Esophagus squamous epithelium (tissue), 5 donors: ENCODE data around the gene FAM90A1. TPM values are rescaled to one million over a fixed set of nuclear protein-coding genes. Genes with fewer than 3 reads are reported as not detected.
"Not testable (repeated sequence)": the region's sequence is repeated elsewhere in the genome, so short reads cannot be mapped to it uniquely, and the experiment has no call there.

Source experiments
- DNase-seq: peaks from one replicate; lab custom pipeline; 2025; lab: John Stamatoyannopoulos, UW
- H3K27ac ChIP-seq, 4 donors: fragments of 200-600 bp; sonication (generic); one replicate each; pipeline ENCODE4 v1.5.1; 2016 to 2019; ENCODE audit warnings: mild to moderate bottlenecking in 1 of 4
- H3K27me3 ChIP-seq, 4 donors: fragments of 200-600 bp; sonication (generic); 1 replicate in 3 of 4; 2 replicates in 1 of 4; pipeline versions ENCODE4 v1.5.1 to v1.6.0; 2017 to 2021; ENCODE audit warnings: antibody characterized with exemption in 1 of 4
- H3K36me3 ChIP-seq, 3 donors: fragments of 200-600 bp; sonication (generic); one replicate each; pipeline ENCODE4 v1.5.1; 2016 to 2019
- H3K4me1 ChIP-seq, 3 donors: fragments of 200-600 bp; sonication (generic); one replicate each; pipeline ENCODE4 v1.5.1; 2017 to 2019
- H3K4me3 ChIP-seq, 4 donors: fragments of 200-600 bp; sonication (generic); 1 replicate in 3 of 4; 2 replicates in 1 of 4; pipeline ENCODE4 v1.5.1; 2016 to 2019; ENCODE audit warnings: mild to moderate bottlenecking in 2 of 4, moderate library complexity in 1 of 4
- H3K9me3 ChIP-seq, 3 donors: fragments of 200-600 bp; sonication (generic); one replicate each; pipeline ENCODE4 v1.5.1; 2016 to 2019
- POLR2A ChIP-seq, 4 donors: fragments of 450-650 bp; IDR thresholded peaks; one replicate each; pipeline ENCODE4 v1.6.1; 2017; ENCODE audit warnings: antibody characterized with exemption in 4 of 4, mild to moderate bottlenecking in 4 of 4, moderate library complexity in 3 of 4
- WGBS, 2 donors: methylation state at CpG; one replicate each; pipeline ENCODE4 v1.1.5; 2018; 5-methylcytosine and 5-hydroxymethylcytosine counted together
- intact Hi-C: fragments of 100-400 bp; cut with DNase I; formaldehyde crosslinking; loops from one replicate; pipeline ENCODE4 v1.15.0; 2022
- total RNA-seq, 4 donors: library from RNA; depleted of rRNA; stranded (reverse); fragments of >200 nt; gene quantifications; one replicate each; pipeline ENCODE4 v1.1.0, GENCODE V29; 2016
- TF ChIP-seq, protein P1 (sequence below), 6 experiments: fragments of 450-650 bp in 4 of 6; fragments of 200-600 bp in 2 of 6; sonication (generic) in 2 of 6; IDR thresholded peaks; one replicate each; pipeline ENCODE4 v1.5.1; 2016 to 2019; ENCODE audit warnings: antibody characterized with exemption in 6 of 6, mild to moderate bottlenecking in 4 of 6, moderate library complexity in 4 of 6
- donor health status: DM: yes; HTN: yes; CAD: no.

FAM90A1 gene
- total RNA-seq, 4 donors from 2014 or later = 0.18 to 0.64 TPM; not detected in 2

DNA sequence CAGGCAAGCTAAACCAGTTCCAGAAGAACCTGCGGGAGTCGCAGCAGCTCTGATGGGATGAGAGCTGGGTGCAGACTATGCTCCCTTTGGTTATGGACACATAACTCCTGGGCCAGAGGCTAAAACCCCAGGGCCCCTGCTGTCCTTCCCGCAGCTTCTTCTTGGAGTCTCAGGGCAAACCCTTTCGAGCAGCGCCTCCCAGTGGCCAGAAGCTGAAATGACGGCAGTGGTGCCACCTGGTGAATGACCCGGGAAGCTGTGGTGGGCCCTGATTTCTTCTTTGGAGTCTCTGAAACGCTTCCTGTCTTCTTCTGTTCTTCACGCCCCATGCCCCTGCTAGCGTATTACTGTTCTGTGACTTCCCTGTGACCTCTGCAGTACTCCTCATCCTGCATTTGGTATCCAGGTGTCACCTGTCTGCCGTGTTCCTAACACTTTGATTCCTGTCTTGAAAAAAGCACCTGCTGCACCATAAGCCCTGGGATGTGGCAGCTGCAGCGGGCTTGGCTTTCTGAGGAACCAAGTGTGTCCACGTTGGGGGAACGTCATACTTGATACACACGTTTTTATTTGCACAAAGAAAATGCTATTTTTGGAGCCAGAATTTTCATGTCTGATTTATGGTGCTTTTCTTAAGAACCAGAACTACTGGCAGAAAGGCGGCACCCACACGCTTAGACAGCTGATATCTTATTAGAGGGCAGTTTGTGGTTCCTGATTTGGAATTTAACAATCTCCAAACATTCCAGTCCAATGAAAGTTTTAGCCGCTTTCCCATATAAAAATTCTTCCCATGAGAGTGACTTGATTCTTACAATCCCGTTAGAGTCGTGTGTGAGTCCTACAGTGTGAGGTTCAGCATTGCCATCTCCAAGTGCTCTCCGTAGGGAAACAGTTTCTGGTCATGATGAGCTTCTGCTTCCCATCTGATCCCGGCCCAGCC is 4.5 kb upstream of the FAM90A1 start:
- H3K36me3 ChIP-seq, H3K4me3 ChIP-seq, DNase-seq, H3K27ac ChIP-seq, H3K27me3 ChIP-seq, intact Hi-C loops, H3K4me1 ChIP-seq, H3K9me3 ChIP-seq: not testable (repeated sequence)
- WGBS, 2 donors = 48 to 52% methylated on average over 17 to 18 of the region's 22 CpGs
- TF ChIP-seq, protein P1, sequence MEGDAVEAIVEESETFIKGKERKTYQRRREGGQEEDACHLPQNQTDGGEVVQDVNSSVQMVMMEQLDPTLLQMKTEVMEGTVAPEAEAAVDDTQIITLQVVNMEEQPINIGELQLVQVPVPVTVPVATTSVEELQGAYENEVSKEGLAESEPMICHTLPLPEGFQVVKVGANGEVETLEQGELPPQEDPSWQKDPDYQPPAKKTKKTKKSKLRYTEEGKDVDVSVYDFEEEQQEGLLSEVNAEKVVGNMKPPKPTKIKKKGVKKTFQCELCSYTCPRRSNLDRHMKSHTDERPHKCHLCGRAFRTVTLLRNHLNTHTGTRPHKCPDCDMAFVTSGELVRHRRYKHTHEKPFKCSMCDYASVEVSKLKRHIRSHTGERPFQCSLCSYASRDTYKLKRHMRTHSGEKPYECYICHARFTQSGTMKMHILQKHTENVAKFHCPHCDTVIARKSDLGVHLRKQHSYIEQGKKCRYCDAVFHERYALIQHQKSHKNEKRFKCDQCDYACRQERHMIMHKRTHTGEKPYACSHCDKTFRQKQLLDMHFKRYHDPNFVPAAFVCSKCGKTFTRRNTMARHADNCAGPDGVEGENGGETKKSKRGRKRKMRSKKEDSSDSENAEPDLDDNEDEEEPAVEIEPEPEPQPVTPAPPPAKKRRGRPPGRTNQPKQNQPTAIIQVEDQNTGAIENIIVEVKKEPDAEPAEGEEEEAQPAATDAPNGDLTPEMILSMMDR (IDR thresholded peaks at IDR 0.05) = peak; percentile 58 to 79 (median 69)

- DNase-seq, H3K4me1 ChIP-seq, H3K4me3 ChIP-seq, intact Hi-C loops, H3K36me3 ChIP-seq, H3K9me3 ChIP-seq, H3K27ac ChIP-seq, H3K27me3 ChIP-seq: not testable (repeated sequence)
- 36 to 53% methylated on average over 2 to 4 of the region's 5 CpGs for WGBS, 2 donors
Observed at GRCh38 chr12:8231049-8231448, 3.6 kb upstream of the FAM90A1 start.

DNA sequence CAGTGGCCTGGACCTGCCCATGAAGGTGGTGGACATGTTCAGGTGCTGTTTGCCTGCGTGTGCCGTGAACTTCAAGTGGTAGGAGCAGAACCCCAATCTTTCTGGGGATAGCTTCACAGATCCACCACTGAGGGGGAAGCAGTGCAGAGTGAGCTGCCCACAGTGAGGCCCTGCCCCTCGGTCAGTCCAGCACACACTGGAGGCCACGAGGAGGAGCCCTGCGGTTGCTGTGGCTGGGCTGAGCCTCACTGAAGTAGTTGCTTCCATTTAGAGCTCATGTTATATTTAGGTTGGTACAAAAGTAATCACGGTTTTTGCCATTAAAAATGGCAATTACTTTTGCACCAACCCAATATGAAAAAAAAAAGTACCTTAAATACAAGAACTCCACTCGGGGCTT is 2.1 kb upstream of the FAM90A1 start:
- H3K36me3 ChIP-seq = not testable (repeated sequence)

DNA sequence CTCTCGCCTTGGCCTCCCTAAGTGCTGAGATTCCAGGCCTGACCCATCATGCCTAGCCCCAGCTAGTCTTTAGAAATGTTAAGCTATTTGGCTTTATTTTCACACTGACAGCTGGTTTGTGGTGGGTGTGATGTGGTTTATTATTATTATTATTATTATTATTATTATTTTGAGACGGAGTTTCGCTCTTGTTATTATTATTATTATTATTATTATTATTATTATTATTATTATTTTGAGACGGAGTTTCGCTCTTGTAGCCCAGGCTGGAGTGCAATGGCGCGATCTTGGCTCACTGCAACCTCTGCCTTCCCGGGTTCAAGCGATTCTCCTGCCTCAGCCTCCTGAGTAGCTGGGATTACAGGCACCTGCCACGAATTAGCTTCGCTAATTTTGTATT is 1.2 kb upstream of the FAM90A1 start:
- H3K9me3 ChIP-seq, intact Hi-C loops, H3K4me1 ChIP-seq, H3K36me3 ChIP-seq, DNase-seq, H3K27ac ChIP-seq, H3K27me3 ChIP-seq, H3K4me3 ChIP-seq: not testable (repeated sequence)
- 85 to 94% methylated on average over 11 of the region's 11 CpGs for WGBS, 2 donors

More for the DNA sequence above, 2.1 kb upstream of the FAM90A1 start:
- H3K27me3 ChIP-seq, H3K27ac ChIP-seq, H3K4me3 ChIP-seq, intact Hi-C loops, H3K4me1 ChIP-seq, H3K9me3 ChIP-seq, DNase-seq: not testable (repeated sequence)
- 57 to 68% methylated on average over 4 to 7 of the region's 7 CpGs for WGBS, 2 donors

DNA sequence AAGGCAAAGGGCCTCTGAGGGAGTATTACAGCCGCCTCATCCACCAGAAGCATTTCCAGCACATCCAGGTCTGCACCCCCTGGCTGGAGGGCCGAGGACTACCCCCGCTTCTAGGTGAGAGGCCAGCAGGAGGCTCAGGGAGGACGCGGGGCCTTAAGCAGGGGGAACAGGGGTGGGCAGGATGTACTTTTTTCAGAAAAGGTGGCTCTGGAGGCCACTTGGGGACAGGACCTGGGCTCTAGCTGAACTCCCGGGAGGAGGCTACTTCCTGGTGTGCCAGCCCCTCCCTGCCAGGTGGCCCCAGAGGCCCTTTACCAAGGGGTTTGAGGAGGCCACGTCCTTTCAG is 287 bp upstream of the FAM90A1 start:
- H3K36me3 ChIP-seq, H3K27me3 ChIP-seq, DNase-seq, intact Hi-C loops, H3K4me1 ChIP-seq, H3K9me3 ChIP-seq: not testable (repeated sequence)
- H3K4me3 ChIP-seq = peak overlapping the region; percentile 27 to 50 (median 40)
- H3K27ac ChIP-seq = peak overlapping the region in 2 of 4 donors; percentile 5 to 41
- WGBS, 2 donors = 6 to 60% methylated on average over 1 to 2 of the region's 7 CpGs

GRCh38 chr12:8226355-8226754 is 1.1 kb downstream of the FAM90A1 start:
- H3K4me1 ChIP-seq = no peaks in the 10 kb centered on the region
- TF ChIP-seq, protein P1 (IDR thresholded peaks at IDR 0.05) = no peak
- no peak for TF ChIP-seq POLR2A (IDR thresholded peaks at IDR 0.05)
- no peaks in the 10 kb centered on the region for H3K36me3 ChIP-seq
- WGBS, 2 donors = 83 to 92% methylated on average over 8 of the region's 8 CpGs
- H3K27ac ChIP-seq = no peak overlapping the region
- no peak overlapping the region for H3K4me3 ChIP-seq
- no peaks in the 10 kb centered on the region for H3K9me3 ChIP-seq
- H3K27me3 ChIP-seq = no peaks in the 10 kb centered on the region
- intact Hi-C loops = no loop called here
- no peak for DNase-seq

- intact Hi-C loops, H3K27ac ChIP-seq, H3K4me3 ChIP-seq, H3K27me3 ChIP-seq, H3K36me3 ChIP-seq, H3K9me3 ChIP-seq, DNase-seq, H3K4me1 ChIP-seq: not testable (repeated sequence)
- 95 to 97% methylated on average over 8 to 10 of the region's 11 CpGs for WGBS, 2 donors
Observed at GRCh38 chr12:8224782-8225181, 2.6 kb downstream of the FAM90A1 start.

GRCh38 chr12:8223646-8224045 is 3.8 kb downstream of the FAM90A1 start:
- intact Hi-C loops, H3K36me3 ChIP-seq, DNase-seq, H3K27ac ChIP-seq, H3K27me3 ChIP-seq, H3K9me3 ChIP-seq, H3K4me1 ChIP-seq, H3K4me3 ChIP-seq: not testable (repeated sequence)
- 81 to 93% methylated on average over 5 to 13 of the region's 13 CpGs for WGBS, 2 donors

DNA sequence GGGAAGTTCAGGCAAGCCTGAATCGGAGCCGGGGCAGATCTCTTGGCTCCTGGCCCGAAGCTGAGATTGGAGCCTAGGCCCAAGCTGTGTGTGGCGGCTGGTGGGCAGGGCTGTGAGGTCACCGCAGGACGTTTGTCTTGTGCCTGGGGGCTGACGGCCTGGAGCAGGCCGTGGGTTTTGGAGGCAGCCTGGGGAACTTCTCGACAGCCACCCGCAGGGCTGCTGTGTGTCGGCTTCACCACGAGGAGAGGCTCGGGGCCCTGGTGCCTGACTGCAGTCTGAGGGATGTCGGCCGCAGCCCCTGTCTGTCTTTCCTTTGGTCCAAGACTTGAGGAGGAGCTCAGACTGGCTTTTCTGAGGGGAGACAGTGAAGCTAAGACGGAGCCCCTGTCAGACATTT is 5.1 kb downstream of the FAM90A1 start:
- intact Hi-C loops, DNase-seq, H3K4me1 ChIP-seq, H3K4me3 ChIP-seq, H3K36me3 ChIP-seq, H3K27me3 ChIP-seq, H3K9me3 ChIP-seq, H3K27ac ChIP-seq: not testable (repeated sequence)
- 80% methylated on average over 13 of the region's 16 CpGs; no CpG with 5 or more reads in 1 of the 2 donors for WGBS, 2 donors

DNA sequence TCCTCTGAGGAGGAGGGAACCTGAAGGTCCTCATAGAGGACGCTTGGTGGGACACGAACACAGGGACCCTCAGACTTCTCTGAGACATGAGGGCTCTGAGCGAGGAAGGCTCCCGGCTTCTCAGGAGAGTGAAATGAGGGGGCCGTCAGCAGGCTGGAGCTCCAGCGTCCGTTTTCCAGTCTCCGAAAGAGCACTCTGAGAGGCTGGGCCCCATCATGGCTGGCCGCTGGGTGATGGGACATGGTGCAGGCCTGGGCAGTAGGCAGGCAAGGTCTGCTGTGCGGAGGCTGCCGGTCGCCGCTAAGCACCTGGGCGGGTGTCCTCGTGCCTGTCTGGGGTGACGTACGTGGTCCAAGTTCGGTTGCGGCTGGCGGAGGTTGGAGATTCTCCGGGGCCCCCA is 5.6 kb downstream of the FAM90A1 start:
- H3K9me3 ChIP-seq, DNase-seq, H3K4me1 ChIP-seq, H3K27ac ChIP-seq, H3K27me3 ChIP-seq, H3K4me3 ChIP-seq, intact Hi-C loops, H3K36me3 ChIP-seq: not testable (repeated sequence)
- WGBS, 2 donors = 78 to 92% methylated on average over 8 to 13 of the region's 21 CpGs

DNA sequence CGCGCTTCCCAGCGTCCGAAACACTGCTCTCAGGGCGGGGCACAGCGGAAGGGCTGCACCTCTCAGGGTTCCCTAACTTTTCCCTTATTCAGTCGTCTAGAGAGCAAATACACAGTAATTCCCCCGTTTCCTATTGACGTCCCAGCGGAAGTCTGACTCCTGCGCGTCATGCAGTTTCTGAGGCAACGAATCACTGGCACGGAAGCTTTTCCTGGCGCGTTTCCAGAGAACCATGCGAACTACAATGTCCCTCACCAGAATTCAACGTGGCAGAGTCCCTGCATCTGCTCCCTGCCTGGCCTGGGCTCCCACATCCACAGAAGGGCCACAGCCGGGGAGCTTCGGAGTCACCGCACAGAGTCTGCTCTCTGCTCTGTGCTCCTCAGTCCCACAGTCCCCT is 6.0 kb downstream of the FAM90A1 start:
- H3K36me3 ChIP-seq, intact Hi-C loops, H3K4me3 ChIP-seq, H3K27ac ChIP-seq, H3K27me3 ChIP-seq, DNase-seq, H3K4me1 ChIP-seq, H3K9me3 ChIP-seq: not testable (repeated sequence)
- WGBS, 2 donors = 65 to 72% methylated on average over 18 to 21 of the region's 21 CpGs
